NT2/D1 (cell line): ENCODE results near the gene CACHD1.

Experiments used
- DNase-seq: peaks from one replicate; pipeline ENCODE4 v3.0.0-alpha.2; 2011; ENCODE audit warnings: low read depth, low spot score
- H3K27me3 ChIP-seq: 2 replicates; pipeline ENCODE4 v1.6.0; 2011; ENCODE audit warnings: mild to moderate bottlenecking; ENCODE audit not compliant: insufficient read length, insufficient read depth
- H3K36me3 ChIP-seq: 2 replicates; pipeline ENCODE4 v1.6.1; 2011; ENCODE audit warnings: mild to moderate bottlenecking, low read length, mixed read lengths; ENCODE audit not compliant: insufficient read depth, insufficient read length
- H3K4me1 ChIP-seq: 2 replicates; pipeline ENCODE4 v1.5.1; 2011; ENCODE audit not compliant: insufficient read depth, insufficient read length
- H3K4me3 ChIP-seq: 2 replicates; pipeline ENCODE4 v1.5.1; 2011; ENCODE audit warnings: low read depth; ENCODE audit not compliant: insufficient read length
- H3K9ac ChIP-seq: 2 replicates; pipeline ENCODE4 v1.6.0; 2011; ENCODE audit warnings: low read depth; ENCODE audit not compliant: insufficient read length
- H3K9me3 ChIP-seq: 2 replicates; pipeline ENCODE4 v1.5.1; 2011; ENCODE audit warnings: mild to moderate bottlenecking, low read length; ENCODE audit not compliant: insufficient read depth
- SUZ12 ChIP-seq: IDR thresholded peaks from 2 replicates; pipeline ENCODE4 v1.6.1; 2011; ENCODE audit not compliant: insufficient read length, insufficient read depth; ENCODE audit errors: extremely low read depth
- YY1 ChIP-seq: IDR thresholded peaks from 2 replicates; pipeline ENCODE4 v1.6.1; 2011; ENCODE audit not compliant: insufficient read length, insufficient read depth
- ZNF274 ChIP-seq: IDR thresholded peaks from 2 replicates; pipeline ENCODE4 v1.6.1; 2011; ENCODE audit warnings: mild to moderate bottlenecking, low read depth, low read length

Gene CACHD1

GRCh38 chr1:64631346-64632034 is 161.6 kb downstream of the CACHD1 start:
- no peak overlapping the region for H3K9ac ChIP-seq
- peaks cover 69% of the 10 kb centered on the region for H3K36me3 ChIP-seq
- TF ChIP-seq SUZ12 (no peak), YY1 (no peak), ZNF274 (no peak)
- no peak overlapping the region for H3K4me3 ChIP-seq
- DNase-seq: no peak
- H3K27me3 ChIP-seq: no peaks in the 10 kb centered on the region
- no peaks in the 10 kb centered on the region for H3K9me3 ChIP-seq
- peaks cover 2% of the 10 kb centered on the region for H3K4me1 ChIP-seq

- DNase-seq: no peak
- TF ChIP-seq SUZ12 (no peak), YY1 (no peak)
- Histone ChIP-seq H3K4me3 (no peak overlapping the region), H3K9ac (no peak overlapping the region), H3K36me3 (peaks cover 80% of the 10 kb centered on the region), H3K4me1 (peaks cover 2% of the 10 kb centered on the region), H3K27me3 (no peaks in the 10 kb centered on the region), H3K9me3 (no peaks in the 10 kb centered on the region)
Measured at GRCh38 chr1:64632936-64633335, 163.0 kb downstream of the CACHD1 start.

- Histone ChIP-seq H3K27me3 (no peaks in the 10 kb centered on the region), H3K4me1 (no peaks in the 10 kb centered on the region), H3K4me3 (no peak overlapping the region), H3K9me3 (no peaks in the 10 kb centered on the region), H3K9ac (no peak overlapping the region), H3K36me3 (peaks cover 88% of the 10 kb centered on the region)
- DNase-seq: no peak
- no peak for TF ChIP-seq YY1
- no peak for TF ChIP-seq ZNF274
- TF ChIP-seq SUZ12: no peak
Measured at GRCh38 chr1:64645735-64646134, 175.8 kb downstream of the CACHD1 start.

GRCh38 chr1:64650411-64650810 is 180.5 kb downstream of the CACHD1 start:
- H3K9ac ChIP-seq: no peak overlapping the region
- H3K4me1 ChIP-seq: no peaks in the 10 kb centered on the region
- no peak for DNase-seq
- no peak for TF ChIP-seq ZNF274
- no peak for TF ChIP-seq SUZ12
- no peak for TF ChIP-seq YY1
- H3K9me3 ChIP-seq: no peaks in the 10 kb centered on the region
- H3K4me3 ChIP-seq: no peak overlapping the region
- no peaks in the 10 kb centered on the region for H3K27me3 ChIP-seq
- peaks cover 91% of the 10 kb centered on the region for H3K36me3 ChIP-seq

GRCh38 chr1:64651841-64652240 is 181.9 kb downstream of the CACHD1 start:
- Histone ChIP-seq H3K9me3 (no peaks in the 10 kb centered on the region), H3K9ac (no peak overlapping the region), H3K4me3 (no peak overlapping the region), H3K36me3 (peaks cover 89% of the 10 kb centered on the region), H3K27me3 (no peaks in the 10 kb centered on the region), H3K4me1 (no peaks in the 10 kb centered on the region)
- DNase-seq: no peak
- TF ChIP-seq YY1 (no peak), ZNF274 (no peak), SUZ12 (no peak)

- no peaks in the 10 kb centered on the region for H3K4me1 ChIP-seq
- no peak overlapping the region for H3K9ac ChIP-seq
- H3K9me3 ChIP-seq: no peaks in the 10 kb centered on the region
- no peak for DNase-seq
- H3K4me3 ChIP-seq: no peak overlapping the region
- TF ChIP-seq SUZ12 (no peak), YY1 (no peak), ZNF274 (no peak)
- H3K27me3 ChIP-seq: no peaks in the 10 kb centered on the region
- peaks cover 87% of the 10 kb centered on the region for H3K36me3 ChIP-seq
Measured at GRCh38 chr1:64653466-64653865, 183.5 kb downstream of the CACHD1 start.

GRCh38 chr1:64654519-64655341 is 184.8 kb downstream of the CACHD1 start:
- H3K9me3 ChIP-seq: no peaks in the 10 kb centered on the region
- TF ChIP-seq ZNF274 (no peak), SUZ12 (no peak), YY1 (no peak)
- H3K9ac ChIP-seq: no peak overlapping the region
- peaks cover 87% of the 10 kb centered on the region for H3K36me3 ChIP-seq
- H3K4me1 ChIP-seq: no peaks in the 10 kb centered on the region
- H3K27me3 ChIP-seq: no peaks in the 10 kb centered on the region
- H3K4me3 ChIP-seq: no peak overlapping the region
- no peak for DNase-seq

GRCh38 chr1:64655861-64656260 is 185.9 kb downstream of the CACHD1 start:
- no peak overlapping the region for H3K4me3 ChIP-seq
- TF ChIP-seq YY1: no peak
- TF ChIP-seq ZNF274: no peak
- TF ChIP-seq SUZ12: no peak
- DNase-seq: no peak
- no peaks in the 10 kb centered on the region for H3K27me3 ChIP-seq
- peaks cover 88% of the 10 kb centered on the region for H3K36me3 ChIP-seq
- no peaks in the 10 kb centered on the region for H3K9me3 ChIP-seq
- no peak overlapping the region for H3K9ac ChIP-seq
- no peaks in the 10 kb centered on the region for H3K4me1 ChIP-seq
